Heart left ventricle (tissue), 13 donors: ENCODE data around the gene TNNC2.
A peak's percentile ranks its signal among the peaks of the same experiment; 100 is the strongest.

Experiments used
- CTCF ChIP-seq, 12 donors: fragments of 200-600 bp; sonication (generic) in 4 of 12; IDR thresholded peaks; one replicate each; pipeline versions ENCODE4 v1.5.0 to v1.8.0; 2018 to 2022; ENCODE audit warnings: antibody characterized with exemption in 12 of 12, mild to moderate bottlenecking in 5 of 12
- POLR2A ChIP-seq, 2 donors: fragments of 450-650 bp; IDR thresholded peaks; one replicate each; pipeline ENCODE4 v1.6.1; 2017; ENCODE audit warnings: antibody characterized with exemption in 2 of 2, mild to moderate bottlenecking in 2 of 2, moderate library complexity in 2 of 2
- donor health status: ischemic (EF 13 %, LVEDD 7.1; RV severe dilation, severe dysfunction).
- donor health status: DM: no; HTN: yes; CAD: no.
- donor health status: DM: no; HTN: no; CAD: no.
- donor health status: ischemic (EF 25% LVEDD 6.9; RV normal size, moderate dysfunction).
- donor health status: ischemic (EF 25% LVEDD 5.7; RV mildly dilated, moderate dysfunction).
- donor health status: ischemic (EF 35%, LVEDD 5.7; RV mildly dilated, moderate dysfunction).
- donor health status: nonischemic (EF 11% LVEDD 7.7; RV severe dilation, severe dysfunction).
- donor health status: DM: yes; HTN: yes; CAD: no.
- donor health status: PGD.
- donor health status: ischemic (EF 29% LVEDD 5.4; RV normal size, mild dysfunction).
- donor health status: nonischemic (EF 23%, LVEDD 6.1; RV moderate dilation, normal function).

- no peak for TF ChIP-seq CTCF (IDR thresholded peaks at IDR 0.05)
- TF ChIP-seq POLR2A (IDR thresholded peaks at IDR 0.05) = peak in 1 of 2 donors; percentile 41
These were observed 7.0 kb upstream of the TNNC2 start for GRCh38 chr20:45833883-45834796.
